KMS-11 (cell line): Measurements from ENCODE around the gene TMEM143.

Source experiments
- H2AFZ ChIP-seq: fragments of 200-600 bp; sonication (generic); 2 replicates; pipeline ENCODE4 v1.6.1; 2016; ENCODE audit warnings: antibody characterized with exemption, mixed run types, low read depth
- H3K27ac ChIP-seq: fragments of 200-600 bp; sonication (generic); 2 replicates; pipeline ENCODE4 v1.6.1; 2016; ENCODE audit warnings: mild to moderate bottlenecking, mixed run types
- H3K27me3 ChIP-seq: fragments of 200-600 bp; sonication (generic); 2 replicates; pipeline ENCODE4 v1.6.1; 2017; ENCODE audit warnings: mild to moderate bottlenecking, low read depth, mixed run types, moderate library complexity; ENCODE audit not compliant: insufficient read depth
- H3K36me3 ChIP-seq: fragments of 200-600 bp; sonication (generic); 2 replicates; pipeline ENCODE4 v1.6.1; 2017; ENCODE audit warnings: mild to moderate bottlenecking, mixed run types; ENCODE audit not compliant: insufficient read depth
- H3K4me1 ChIP-seq: fragments of 200-600 bp; sonication (generic); 2 replicates; pipeline ENCODE4 v1.6.1; 2016; ENCODE audit warnings: mild to moderate bottlenecking, low read depth, mixed run types; ENCODE audit not compliant: poor library complexity, severe bottlenecking
- H3K4me2 ChIP-seq: fragments of 200-600 bp; sonication (generic); 2 replicates; pipeline ENCODE4 v1.7.0; 2016; ENCODE audit warnings: mild to moderate bottlenecking, mixed run types
- H3K4me3 ChIP-seq: fragments of 200-600 bp; sonication (generic); IDR thresholded peaks from 2 replicates; pipeline ENCODE4 v1.6.1; 2017; ENCODE audit warnings: low read depth, low read length, mixed read lengths; ENCODE audit not compliant: insufficient read depth
- H3K79me2 ChIP-seq: fragments of 200-600 bp; sonication (generic); 2 replicates; pipeline ENCODE4 v1.6.1; 2016; ENCODE audit warnings: low read depth, mixed run types; ENCODE audit not compliant: insufficient read depth
- H3K9ac ChIP-seq: fragments of 200-600 bp; sonication (generic); 2 replicates; pipeline ENCODE4 v1.6.1; 2016; ENCODE audit warnings: mild to moderate bottlenecking, mixed run types
- H4K20me1 ChIP-seq: fragments of 200-600 bp; sonication (generic); 2 replicates; pipeline ENCODE4 v1.6.1; 2016; ENCODE audit warnings: mild to moderate bottlenecking, mixed run types; ENCODE audit not compliant: insufficient read depth
- TF ChIP-seq, protein P1 (sequence below): fragments of 200-600 bp; sonication (generic); conservative IDR thresholded peaks from 2 replicates; pipeline ENCODE4 v1.6.1; 2017; ENCODE audit warnings: low read depth, mild to moderate bottlenecking, antibody characterized with exemption, low read length, moderate library complexity, mixed read lengths

TMEM143 gene

DNA sequence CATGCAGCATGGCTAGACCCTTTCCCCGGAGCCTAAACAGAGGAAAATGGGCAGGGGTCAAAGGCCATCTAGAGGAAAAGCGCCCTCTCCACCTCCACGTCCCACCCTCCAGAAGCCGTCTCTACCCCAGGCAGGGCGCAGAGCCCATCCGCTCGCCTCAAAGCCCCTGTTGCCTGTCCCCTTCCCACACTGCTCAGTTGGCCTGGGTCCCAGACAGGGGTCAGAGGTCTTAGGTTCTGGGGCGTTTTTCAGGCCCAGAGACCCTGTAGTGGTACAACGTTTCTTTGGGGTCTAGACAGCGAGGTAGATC is 285 bp downstream of the TMEM143 start:
- TF ChIP-seq, protein P1, sequence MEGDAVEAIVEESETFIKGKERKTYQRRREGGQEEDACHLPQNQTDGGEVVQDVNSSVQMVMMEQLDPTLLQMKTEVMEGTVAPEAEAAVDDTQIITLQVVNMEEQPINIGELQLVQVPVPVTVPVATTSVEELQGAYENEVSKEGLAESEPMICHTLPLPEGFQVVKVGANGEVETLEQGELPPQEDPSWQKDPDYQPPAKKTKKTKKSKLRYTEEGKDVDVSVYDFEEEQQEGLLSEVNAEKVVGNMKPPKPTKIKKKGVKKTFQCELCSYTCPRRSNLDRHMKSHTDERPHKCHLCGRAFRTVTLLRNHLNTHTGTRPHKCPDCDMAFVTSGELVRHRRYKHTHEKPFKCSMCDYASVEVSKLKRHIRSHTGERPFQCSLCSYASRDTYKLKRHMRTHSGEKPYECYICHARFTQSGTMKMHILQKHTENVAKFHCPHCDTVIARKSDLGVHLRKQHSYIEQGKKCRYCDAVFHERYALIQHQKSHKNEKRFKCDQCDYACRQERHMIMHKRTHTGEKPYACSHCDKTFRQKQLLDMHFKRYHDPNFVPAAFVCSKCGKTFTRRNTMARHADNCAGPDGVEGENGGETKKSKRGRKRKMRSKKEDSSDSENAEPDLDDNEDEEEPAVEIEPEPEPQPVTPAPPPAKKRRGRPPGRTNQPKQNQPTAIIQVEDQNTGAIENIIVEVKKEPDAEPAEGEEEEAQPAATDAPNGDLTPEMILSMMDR, result no peak
- H3K36me3 ChIP-seq, result no peaks in the 10 kb centered on the region
- H3K4me2 ChIP-seq, result peak overlapping the region; percentile 99
- no peaks in the 10 kb centered on the region for H4K20me1 ChIP-seq
- peak overlapping the region; percentile 78 for H2AFZ ChIP-seq
- no peak overlapping the region for H3K4me3 ChIP-seq
- no peaks in the 10 kb centered on the region for H3K79me2 ChIP-seq
- peaks cover 14% of the 10 kb centered on the region for H3K4me1 ChIP-seq
- H3K9ac ChIP-seq, result peak overlapping the region; percentile 74
- peak overlapping the region; percentile 83 for H3K27ac ChIP-seq
- H3K27me3 ChIP-seq, result no peaks in the 10 kb centered on the region

DNA sequence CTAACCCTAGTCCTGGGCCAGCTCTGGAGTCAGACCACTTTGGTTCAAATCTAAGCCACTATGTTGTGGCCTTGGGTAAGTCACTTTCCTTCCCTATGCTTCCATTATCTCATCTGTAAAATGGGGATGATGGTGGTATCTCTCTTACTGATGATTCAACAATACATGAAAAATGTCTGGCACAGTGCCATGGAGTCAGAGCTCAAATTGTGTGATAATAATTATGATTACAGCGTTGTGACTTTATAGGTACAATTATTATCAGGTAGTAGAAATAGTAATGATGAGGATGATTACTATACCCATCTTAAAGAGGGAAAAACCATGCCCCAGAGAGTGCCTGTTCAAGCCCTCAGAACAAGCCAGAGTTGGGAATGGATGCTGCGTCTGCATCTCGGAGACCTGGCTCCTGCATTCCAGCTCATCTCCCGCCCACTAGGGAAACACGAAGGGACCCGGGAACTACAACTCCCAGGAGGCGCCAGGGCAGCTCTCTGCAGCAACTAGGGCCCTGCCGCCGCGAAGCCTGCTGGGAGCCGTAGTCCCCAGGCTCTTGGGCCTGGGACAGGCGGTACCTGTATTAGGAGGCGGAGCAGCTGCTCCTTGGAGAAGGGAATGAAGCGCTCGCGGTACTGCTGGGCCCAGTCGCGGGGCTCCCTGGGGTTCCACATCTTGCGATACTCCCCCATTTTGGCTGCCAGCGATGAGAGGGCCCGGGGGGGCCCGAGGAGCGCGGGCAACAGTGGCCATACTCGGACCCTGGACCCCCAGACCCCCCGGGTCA is 832 bp downstream of the TMEM143 start:
- Histone ChIP-seq H3K4me2 (peak overlapping the region; percentile 99), H3K9ac (peak overlapping the region; percentile 74), H3K4me3 (no peak overlapping the region), H3K27me3 (no peaks in the 10 kb centered on the region), H3K79me2 (no peaks in the 10 kb centered on the region), H3K27ac (peak overlapping the region; percentile 83), H4K20me1 (no peaks in the 10 kb centered on the region), H2AFZ (peak overlapping the region; percentile 78), H3K4me1 (peaks cover 14% of the 10 kb centered on the region), H3K36me3 (no peaks in the 10 kb centered on the region)
- TF ChIP-seq, protein P1, result no peak

DNA sequence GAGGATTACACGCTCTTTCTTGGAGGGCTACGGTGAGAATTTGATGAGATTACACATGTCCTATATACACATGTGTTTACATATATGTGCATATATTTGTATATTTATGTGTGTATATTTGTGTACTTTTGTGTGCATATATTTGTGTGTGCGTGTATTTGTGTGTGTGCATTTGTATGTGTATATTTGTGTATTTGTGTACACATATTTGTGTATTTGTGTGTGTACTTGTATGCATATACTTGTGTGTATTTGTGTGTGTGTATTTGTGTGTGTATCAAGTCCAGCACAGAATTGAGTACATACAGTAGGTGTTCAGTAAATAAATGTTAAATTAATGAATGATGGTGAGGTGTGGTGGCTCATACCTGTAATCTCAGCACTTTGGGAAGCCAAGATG is 1.8 kb downstream of the TMEM143 start:
- Histone ChIP-seq H3K79me2 (no peaks in the 10 kb centered on the region), H3K4me2 (no peak overlapping the region), H3K4me1 (peaks cover 14% of the 10 kb centered on the region), H3K9ac (no peak overlapping the region), H3K36me3 (no peaks in the 10 kb centered on the region), H3K27me3 (no peaks in the 10 kb centered on the region), H3K4me3 (no peak overlapping the region), H2AFZ (no peak overlapping the region), H4K20me1 (no peaks in the 10 kb centered on the region), H3K27ac (no peak overlapping the region)
- TF ChIP-seq, protein P1, result no peak

DNA sequence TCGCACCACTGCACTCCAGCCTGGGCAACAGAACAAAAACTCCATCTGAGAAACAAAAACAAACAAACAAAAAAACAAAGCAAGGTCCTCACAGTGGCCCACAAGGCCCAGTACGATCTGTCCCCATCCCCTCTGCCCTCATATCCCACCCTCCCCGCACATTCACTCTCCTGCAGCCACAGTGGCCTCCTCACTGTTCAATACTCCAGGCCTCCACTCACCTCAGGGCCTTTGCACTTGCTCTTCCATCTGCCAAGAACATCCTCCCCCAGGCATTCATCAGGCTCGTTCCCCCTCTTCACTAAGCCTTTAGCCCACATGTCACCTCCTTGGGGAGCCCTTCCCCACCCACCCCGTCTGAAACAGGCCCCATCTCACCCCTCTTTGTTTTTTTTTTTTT is 4.6 kb downstream of the TMEM143 start:
- no peak overlapping the region for H3K4me3 ChIP-seq
- no peak overlapping the region for H2AFZ ChIP-seq
- peaks cover 6% of the 10 kb centered on the region for H3K4me1 ChIP-seq
- TF ChIP-seq, protein P1, result no peak
- H3K36me3 ChIP-seq, result no peaks in the 10 kb centered on the region
- no peak overlapping the region for H3K27ac ChIP-seq
- no peak overlapping the region for H3K4me2 ChIP-seq
- no peaks in the 10 kb centered on the region for H3K27me3 ChIP-seq
- no peak overlapping the region for H3K9ac ChIP-seq
- no peaks in the 10 kb centered on the region for H4K20me1 ChIP-seq
- H3K79me2 ChIP-seq, result no peaks in the 10 kb centered on the region
